PC-9 (cell line): ENCODE results near the gene UTP4. TPM values are rescaled to one million over a fixed set of nuclear protein-coding genes. Genes with fewer than 3 reads are reported as not detected.

ENCODE experiments used
- BruUV-seq: library from RNA; stranded (reverse); fragments of 400-500 nt; replicated peaks from 2 replicates; lab custom pipeline; 2021; lab: Mats Ljungman, UMichigan
- CTCF ChIA-PET: fragments of 300-600 bp; sonication (Branson Sonifier 250); formaldehyde crosslinking; loops from one replicate; lab custom pipeline; 2022; ENCODE audit warnings: antibody characterized with exemption; lab: Charles Lee
- POLR2A ChIA-PET: fragments of 300-600 bp; sonication (Branson Sonifier 250); formaldehyde crosslinking; loops from one replicate; lab custom pipeline; 2022; ENCODE audit warnings: antibody characterized with exemption; ENCODE audit not compliant: unreplicated experiment; lab: Charles Lee
- DNase-seq, 2 experiments: peaks; one replicate each; pipeline versions ENCODE4 v3.0.0 to v3.0.0-alpha.2; 2015 to 2022; ENCODE audit warnings: mixed read lengths in 1 of 2
- H2AFZ ChIP-seq: fragments of 200-600 bp; sonication (generic); 2 replicates; pipeline ENCODE4 v1.8.1; 2017; ENCODE audit warnings: antibody characterized with exemption
- H3F3A ChIP-seq: fragments of 200-600 bp; sonication (generic); 2 replicates; pipeline ENCODE4 v1.8.1; 2017; ENCODE audit warnings: antibody characterized with exemption, mild to moderate bottlenecking, low read depth; ENCODE audit not compliant: insufficient read depth
- H3K27ac ChIP-seq: fragments of 200-600 bp; sonication (generic); 2 replicates; pipeline ENCODE4 v1.6.1; 2016; ENCODE audit warnings: mixed run types
- H3K27me3 ChIP-seq: fragments of 200-600 bp; sonication (generic); 2 replicates; pipeline ENCODE4 v1.6.1; 2016; ENCODE audit warnings: low read depth, mixed run types; ENCODE audit not compliant: insufficient read depth
- H3K36me3 ChIP-seq: fragments of 200-600 bp; sonication (generic); 2 replicates; pipeline ENCODE4 v1.6.1; 2016; ENCODE audit warnings: low read depth, mixed run types
- H3K4me1 ChIP-seq: fragments of 200-600 bp; sonication (generic); replicated peaks from 2 replicates; pipeline ENCODE4 v1.6.1; 2016; ENCODE audit warnings: mixed run types; ENCODE audit not compliant: insufficient read depth
- H3K4me2 ChIP-seq: fragments of 200-600 bp; sonication (generic); 2 replicates; pipeline ENCODE4 v1.6.1; 2017; ENCODE audit warnings: mixed run types
- H3K4me3 ChIP-seq: fragments of 200-600 bp; sonication (generic); 2 replicates; pipeline ENCODE4 v1.6.1; 2016; ENCODE audit warnings: mixed run types
- H3K79me2 ChIP-seq: fragments of 200-600 bp; sonication (generic); 2 replicates; pipeline ENCODE4 v1.6.1; 2017; ENCODE audit warnings: low read depth, mixed run types
- H3K9me2 ChIP-seq: fragments of 200-600 bp; sonication (generic); 2 replicates; pipeline ENCODE4 v1.8.1; 2017; ENCODE audit warnings: mild to moderate bottlenecking; ENCODE audit not compliant: insufficient read depth
- H3K9me3 ChIP-seq: fragments of 200-600 bp; sonication (generic); 2 replicates; pipeline ENCODE4 v1.8.1; 2016; ENCODE audit warnings: low read depth; ENCODE audit not compliant: insufficient read depth
- H4K20me1 ChIP-seq: fragments of 200-600 bp; sonication (generic); 2 replicates; pipeline ENCODE4 v1.8.1; 2017; ENCODE audit not compliant: insufficient read depth
- CTCF ChIP-seq: fragments of 200-600 bp; sonication (generic); conservative IDR thresholded peaks from 2 replicates; pipeline ENCODE4 v1.6.1; 2017; ENCODE audit warnings: mixed run types, antibody characterized with exemption, mild to moderate bottlenecking, moderate library complexity
- EZH2 ChIP-seq: fragments of 200-600 bp; sonication (generic); IDR thresholded peaks from 2 replicates; pipeline ENCODE4 v1.8.0; 2017; ENCODE audit warnings: antibody characterized with exemption, low read depth
- intact Hi-C: fragments of 100-400 bp; cut with micrococcal nuclease; formaldehyde crosslinking; loops from one replicate; pipeline ENCODE4 v1.10.0; 2022; ENCODE audit not compliant: unreplicated experiment
- total RNA-seq: library from RNA; stranded (reverse); gene quantifications from 2 replicates; pipeline ENCODE4 v1.2.3, GENCODE V29; 2021

Gene UTP4
- total RNA-seq, 1 experiment from 2014 or later, result 45.9 TPM

DNA sequence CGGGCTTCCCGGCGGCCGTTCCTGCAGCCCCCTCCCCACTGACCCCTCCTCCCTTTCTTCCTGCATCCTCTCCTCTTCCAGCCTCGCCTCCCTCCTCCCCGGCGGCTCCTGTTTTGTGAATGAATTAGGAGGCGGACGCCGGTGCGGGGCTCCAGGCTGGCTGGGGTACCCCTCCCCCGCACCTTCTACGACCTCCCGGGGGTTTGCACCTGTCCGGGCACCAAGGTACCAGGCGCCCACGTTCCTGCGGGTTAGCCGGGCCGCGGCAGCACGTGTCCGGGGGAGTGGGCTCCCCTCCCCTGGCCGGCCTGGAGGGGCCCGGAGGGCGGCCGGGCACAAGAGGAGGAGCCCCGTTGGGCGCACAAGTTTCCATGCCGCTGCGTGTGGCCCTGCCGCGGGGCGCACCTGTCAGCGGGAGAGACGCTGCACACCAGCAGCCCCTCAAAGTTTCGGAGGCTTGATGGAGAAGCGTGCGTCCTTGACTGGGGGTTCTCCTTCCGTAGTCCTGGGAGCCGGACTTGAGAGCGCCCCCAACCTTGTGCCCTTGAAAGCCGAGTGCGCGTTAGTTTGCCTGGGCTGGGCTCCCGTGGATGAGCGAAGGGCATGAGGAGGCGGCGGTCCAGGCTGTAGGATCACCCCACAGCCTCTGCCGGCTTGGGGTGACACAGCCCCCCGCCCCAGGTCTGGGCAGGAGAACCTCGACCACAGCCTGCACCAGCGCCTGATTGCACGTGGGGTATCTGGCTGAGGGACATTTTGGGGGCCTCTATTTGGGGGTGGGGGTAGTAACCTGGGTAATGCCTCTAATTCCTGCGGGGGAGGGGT, 25.7 kb upstream of the UTP4 start:
- Histone ChIP-seq H3K4me3 (peak overlapping the region; percentile 93), H3K4me2 (peak overlapping the region; percentile 96), H3K9me2 (no peaks in the 10 kb centered on the region), H3K9me3 (no peaks in the 10 kb centered on the region), H2AFZ (peak overlapping the region; percentile 82), H4K20me1 (no peaks in the 10 kb centered on the region), H3K27ac (no peak overlapping the region), H3K27me3 (no peaks in the 10 kb centered on the region), H3K79me2 (peaks cover 12% of the 10 kb centered on the region), H3F3A (peaks cover 18% of the 10 kb centered on the region; the same call in 1 of the 2 replicates), H3K4me1 (peaks cover 14% of the 10 kb centered on the region; the same call in 1 of the 2 replicates), H3K36me3 (no peaks in the 10 kb centered on the region)
- peak in 1 of 2 experiments; percentile 12 for DNase-seq
- ChIA-PET POLR2A (no interaction called here), CTCF (no interaction called here)
- TF ChIP-seq EZH2 (no peak), CTCF (no peak)
- no TSS peak for BruUV-seq
- intact Hi-C loops, result loop anchor here (5.0 kb wide), 1 partner anchor 114 kb away; no protein-coding TSS in a partner anchor

GRCh38 chr16:69107316-69107962, 25.0 kb upstream of the UTP4 start:
- Histone ChIP-seq H3K27ac (no peak overlapping the region), H3K27me3 (no peaks in the 10 kb centered on the region), H3K9me2 (no peaks in the 10 kb centered on the region), H3K4me3 (peak overlapping the region; percentile 93), H3K36me3 (no peaks in the 10 kb centered on the region), H2AFZ (0 out of 2 replicates have a peak overlapping the region, but pooled peaks have one; percentile 82), H3F3A (peaks cover 22% of the 10 kb centered on the region; the same call in 1 of the 2 replicates), H3K79me2 (peaks cover 12% of the 10 kb centered on the region), H3K4me2 (peak overlapping the region; percentile 96), H4K20me1 (no peaks in the 10 kb centered on the region), H3K4me1 (peaks cover 14% of the 10 kb centered on the region; the same call in 1 of the 2 replicates), H3K9me3 (no peaks in the 10 kb centered on the region)
- CTCF ChIA-PET, result interaction anchor here (0.6 kb wide), 1 partner anchor 165 kb away, joined by 3 read pairs; no protein-coding TSS in a partner anchor
- no peak for TF ChIP-seq CTCF
- intact Hi-C loops, result loop anchor here (5.0 kb wide), 1 partner anchor 115 kb away; no protein-coding TSS in a partner anchor
- DNase-seq, result peak in 1 of 2 experiments; percentile 10
- no TSS peak for BruUV-seq
- POLR2A ChIA-PET, result no interaction called here

DNA sequence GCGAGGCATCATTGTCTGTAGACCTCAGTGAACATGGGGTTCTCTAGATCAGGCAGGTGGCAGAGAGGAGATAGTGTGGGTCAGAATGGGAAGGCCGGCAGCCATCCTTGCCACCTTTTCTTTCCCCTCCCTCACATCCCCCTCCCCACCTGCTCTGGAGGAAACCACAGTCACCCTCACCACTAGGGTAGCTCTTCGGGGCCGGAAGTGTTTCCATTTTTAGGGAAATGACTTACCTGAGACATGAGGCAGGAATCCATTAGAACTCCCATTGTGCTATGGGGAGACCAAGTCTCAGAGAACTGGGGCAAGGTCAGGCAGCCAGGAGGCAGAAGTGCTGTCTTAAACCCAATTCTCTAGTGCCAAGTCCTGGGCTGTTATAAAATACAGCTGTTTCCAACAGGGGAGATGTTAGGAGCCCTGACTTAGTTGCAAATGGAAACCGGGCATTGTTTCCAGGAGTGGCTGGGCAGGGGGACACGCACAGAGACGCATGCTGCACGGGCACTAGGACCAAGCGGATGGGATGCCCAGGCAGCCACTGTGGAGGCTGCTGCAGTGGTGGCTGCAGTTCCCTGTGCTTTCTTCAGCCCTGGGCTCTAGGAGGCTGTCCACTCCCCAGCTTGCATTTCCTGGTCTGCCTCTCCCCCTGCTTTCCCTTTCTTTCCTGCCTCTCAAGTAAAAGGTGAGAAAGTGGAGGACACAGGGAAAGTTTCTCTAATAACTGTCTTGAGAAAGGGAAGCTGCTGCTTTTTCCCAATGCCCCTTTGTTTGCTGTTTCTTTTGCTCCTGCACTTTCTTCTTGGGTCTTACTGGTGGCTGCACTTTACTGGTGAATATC, 24.2 kb upstream of the UTP4 start:
- Histone ChIP-seq H3K36me3 (no peaks in the 10 kb centered on the region), H3K4me1 (peaks cover 14% of the 10 kb centered on the region; the same call in 1 of the 2 replicates), H3K27ac (no peak overlapping the region), H3K9me2 (no peaks in the 10 kb centered on the region), H3K4me2 (no peak overlapping the region), H3F3A (peaks cover 25% of the 10 kb centered on the region; the same call in 1 of the 2 replicates), H3K79me2 (peaks cover 12% of the 10 kb centered on the region), H4K20me1 (no peaks in the 10 kb centered on the region), H3K27me3 (no peaks in the 10 kb centered on the region), H3K9me3 (no peaks in the 10 kb centered on the region), H3K4me3 (no peak overlapping the region), H2AFZ (no peak overlapping the region)
- DNase-seq, result peak in 1 of 2 experiments; percentile 35
- ChIA-PET POLR2A (no interaction called here), CTCF (no interaction called here)
- no TSS peak for BruUV-seq
- intact Hi-C loops, result loop anchor here (5.0 kb wide), 1 partner anchor 116 kb away; no protein-coding TSS in a partner anchor
- TF ChIP-seq CTCF (no peak), EZH2 (no peak)
